Stimulated activated CD8-positive, alpha-beta memory T cell treated with anti-CD3 and anti-CD28 coated beads, Interleukin-12 subunit alpha, Interleukin-12 subunit beta, amount 100 ng/mL, for 24 hours (primary cell): ENCODE data around the gene PBX4.

ENCODE experiments used
- DNase-seq: peaks from one replicate; pipeline ENCODE4 v3.0.0-alpha.2; 2020; ENCODE audit errors: extremely low read depth

PBX4 gene

DNA sequence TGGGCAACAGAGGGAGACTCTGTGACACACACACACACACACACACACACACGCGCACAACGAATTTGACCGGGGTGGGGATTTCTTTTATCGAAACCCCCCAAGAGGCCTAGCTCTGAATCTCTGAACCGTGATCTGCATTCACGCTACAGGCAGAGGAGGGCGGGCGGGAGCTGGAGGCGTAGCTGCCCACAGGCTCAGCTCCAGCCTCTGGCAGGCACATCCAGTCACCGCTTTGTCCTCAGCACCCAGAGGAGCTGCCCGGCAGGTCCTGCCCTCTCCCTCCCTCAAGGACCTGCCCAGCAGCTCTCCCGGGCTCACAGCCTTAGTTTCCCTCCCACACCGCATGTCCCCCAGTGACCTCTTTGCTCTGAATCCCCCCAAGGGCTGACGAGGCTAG is 60.4 kb downstream of the PBX4 start:
- DNase-seq, result no peak

DNA sequence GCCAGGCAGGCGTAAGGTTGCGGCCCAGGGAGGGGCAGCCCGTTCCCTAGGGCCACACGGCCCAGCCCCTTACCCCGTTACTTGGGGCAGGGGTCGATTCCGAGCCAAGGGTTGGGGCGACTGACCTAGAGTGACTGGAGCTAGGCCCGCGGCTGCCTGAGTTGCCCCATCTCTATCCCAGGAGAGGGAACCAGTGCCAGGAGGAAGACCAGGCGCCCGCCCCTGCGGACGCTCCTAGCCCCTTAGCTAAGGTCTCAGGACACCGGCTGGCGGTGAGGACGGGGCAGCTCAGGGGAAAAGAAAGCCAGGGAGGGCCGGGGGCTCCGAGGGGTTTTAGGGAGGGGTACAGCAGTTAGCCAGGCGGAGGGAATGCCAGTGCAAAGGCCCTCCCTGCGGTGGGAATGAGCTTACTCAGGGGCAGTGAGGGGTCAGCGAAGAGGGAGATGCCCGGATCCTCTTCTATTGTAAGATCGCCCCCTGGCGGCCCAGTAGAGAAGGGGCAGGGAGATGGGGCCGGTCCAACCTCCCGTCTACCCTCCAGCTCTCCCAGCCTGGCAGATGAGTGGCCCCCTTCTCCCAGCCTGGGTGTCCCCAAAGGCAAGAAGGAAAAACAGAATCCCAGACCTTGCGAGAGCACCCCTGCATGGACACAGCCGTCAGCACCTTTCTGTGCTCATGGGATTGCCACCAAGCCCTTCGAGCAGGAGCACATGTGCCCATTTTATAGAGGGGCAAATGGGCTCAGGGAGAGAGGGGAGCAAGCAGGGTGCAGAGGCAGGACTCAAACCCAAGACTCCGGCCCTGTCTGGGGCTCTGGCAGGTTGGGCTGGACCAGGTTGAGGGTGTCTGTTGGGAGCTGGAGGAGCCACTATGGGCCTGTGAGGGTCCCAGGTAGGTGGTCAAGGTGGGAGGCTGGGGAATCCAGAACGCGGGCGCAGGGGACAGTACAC is 64.1 kb downstream of the PBX4 start:
- DNase-seq, result peak; percentile 36

GRCh38 chr19:19553670-19554069 is 64.8 kb downstream of the PBX4 start:
- DNase-seq, result no peak

- no peak for DNase-seq
Observed at GRCh38 chr19:19552798-19553197, 65.7 kb downstream of the PBX4 start.

DNA sequence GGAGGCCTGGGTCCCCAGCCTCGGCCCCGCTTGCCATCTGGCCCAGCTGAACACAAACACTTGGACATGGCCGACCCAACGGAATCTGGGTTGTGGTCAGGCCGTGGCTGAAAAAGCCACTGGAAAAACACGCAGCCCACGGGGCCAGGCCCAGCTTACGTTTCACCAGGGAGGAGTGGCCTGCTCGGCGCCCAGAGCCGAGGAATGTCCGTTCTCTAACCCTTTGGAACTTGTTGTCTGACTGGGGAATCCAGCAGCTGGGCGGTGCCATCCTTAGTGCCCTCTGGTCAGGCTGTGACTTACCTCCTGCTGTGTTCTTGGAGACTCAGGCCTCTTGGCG is 66.7 kb downstream of the PBX4 start:
- no peak for DNase-seq

DNA sequence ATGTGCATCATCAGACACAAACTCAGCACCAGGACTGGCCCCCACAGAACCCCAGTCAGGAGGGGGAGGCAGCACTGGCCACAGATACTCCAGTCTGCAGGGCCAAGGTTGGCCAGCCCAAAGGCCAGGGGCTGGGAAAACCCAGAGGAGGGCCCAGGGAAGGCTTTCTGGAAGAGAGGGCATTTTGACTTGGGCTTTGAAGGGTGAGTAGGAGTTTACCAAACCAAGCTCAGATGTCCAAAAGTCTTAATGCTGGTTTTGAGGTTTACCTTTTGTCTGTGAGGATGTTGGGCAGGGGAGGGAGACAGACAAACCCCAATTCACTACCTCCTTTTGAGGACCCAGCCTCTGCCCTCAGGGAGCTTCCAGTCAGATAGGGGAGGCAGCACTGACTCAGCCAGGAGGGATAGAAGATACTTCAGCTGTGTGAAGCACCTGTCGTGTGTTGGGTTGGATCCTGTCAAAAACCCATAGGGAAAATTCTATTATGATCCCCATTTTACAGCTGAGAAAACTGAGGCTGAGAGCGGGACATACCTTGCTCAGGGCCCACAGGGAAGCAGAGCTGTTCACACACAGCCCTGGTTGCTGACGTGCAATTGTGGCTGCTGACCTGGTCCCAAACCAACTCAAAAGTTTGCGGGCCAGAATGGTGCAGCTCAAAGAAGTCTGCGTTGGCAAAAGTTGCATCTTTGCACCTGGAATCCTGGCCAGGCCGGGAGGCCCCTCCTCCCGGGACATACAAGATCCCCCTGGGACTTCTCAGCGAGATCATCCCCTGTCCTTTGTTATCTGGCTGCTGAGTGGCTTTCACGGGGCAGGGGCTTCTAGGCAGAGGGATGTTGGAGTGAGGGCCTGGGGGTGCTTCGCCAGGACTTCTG is 67.3 kb downstream of the PBX4 start:
- no peak for DNase-seq

DNA sequence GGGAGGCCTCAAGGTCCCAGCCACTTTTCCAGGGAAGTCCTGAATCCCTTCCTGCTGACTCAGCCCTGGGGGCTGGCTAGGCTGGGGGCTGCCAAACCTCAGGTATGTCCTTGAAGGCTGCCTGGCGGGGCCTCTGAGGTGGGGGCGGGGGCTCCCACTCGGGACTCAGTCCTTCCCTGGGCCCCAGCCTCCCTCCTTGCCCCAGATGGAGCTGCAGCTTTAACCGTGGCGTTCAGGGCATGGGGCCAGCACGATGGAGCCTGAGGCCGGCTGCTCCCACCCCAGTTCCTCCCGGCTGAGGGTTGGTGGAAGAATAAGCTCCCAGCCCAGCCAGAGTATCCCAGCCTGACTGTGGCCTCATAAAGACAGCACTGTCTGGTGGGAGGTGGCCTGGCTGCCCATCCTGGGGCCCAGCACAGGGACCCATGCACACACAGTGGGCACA is 68.0 kb downstream of the PBX4 start:
- no peak for DNase-seq

DNA sequence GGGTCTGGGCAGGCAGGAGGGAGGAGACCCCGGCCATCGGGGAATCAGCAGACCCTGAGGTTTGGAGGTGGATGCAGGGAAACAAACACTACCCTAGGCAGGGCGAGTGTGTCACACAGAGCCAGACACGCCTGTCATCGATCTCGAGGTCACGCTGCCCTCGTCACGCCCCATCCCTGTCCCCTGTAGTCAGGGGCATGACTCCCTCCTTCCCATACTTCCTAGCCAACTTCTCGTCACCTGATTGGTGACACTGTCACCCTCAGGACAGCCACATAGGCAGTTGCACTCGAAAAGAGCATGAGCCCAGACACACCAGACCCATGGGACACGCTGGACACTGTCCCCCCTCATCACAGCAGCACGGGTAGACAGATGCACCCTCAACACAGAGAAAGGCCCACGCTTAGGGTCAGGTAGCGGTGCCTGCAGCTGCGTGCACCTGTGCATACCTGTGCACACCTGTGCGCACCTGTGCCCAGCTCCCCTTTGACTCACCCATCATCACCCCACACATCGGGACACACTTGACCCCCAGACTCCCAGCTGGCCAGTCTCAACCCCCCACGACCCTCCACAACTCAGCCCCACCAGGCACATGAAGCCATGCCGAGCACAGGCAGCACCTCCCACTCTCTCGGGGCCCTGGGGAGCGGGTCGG is 68.6 kb downstream of the PBX4 start:
- no peak for DNase-seq

DNA sequence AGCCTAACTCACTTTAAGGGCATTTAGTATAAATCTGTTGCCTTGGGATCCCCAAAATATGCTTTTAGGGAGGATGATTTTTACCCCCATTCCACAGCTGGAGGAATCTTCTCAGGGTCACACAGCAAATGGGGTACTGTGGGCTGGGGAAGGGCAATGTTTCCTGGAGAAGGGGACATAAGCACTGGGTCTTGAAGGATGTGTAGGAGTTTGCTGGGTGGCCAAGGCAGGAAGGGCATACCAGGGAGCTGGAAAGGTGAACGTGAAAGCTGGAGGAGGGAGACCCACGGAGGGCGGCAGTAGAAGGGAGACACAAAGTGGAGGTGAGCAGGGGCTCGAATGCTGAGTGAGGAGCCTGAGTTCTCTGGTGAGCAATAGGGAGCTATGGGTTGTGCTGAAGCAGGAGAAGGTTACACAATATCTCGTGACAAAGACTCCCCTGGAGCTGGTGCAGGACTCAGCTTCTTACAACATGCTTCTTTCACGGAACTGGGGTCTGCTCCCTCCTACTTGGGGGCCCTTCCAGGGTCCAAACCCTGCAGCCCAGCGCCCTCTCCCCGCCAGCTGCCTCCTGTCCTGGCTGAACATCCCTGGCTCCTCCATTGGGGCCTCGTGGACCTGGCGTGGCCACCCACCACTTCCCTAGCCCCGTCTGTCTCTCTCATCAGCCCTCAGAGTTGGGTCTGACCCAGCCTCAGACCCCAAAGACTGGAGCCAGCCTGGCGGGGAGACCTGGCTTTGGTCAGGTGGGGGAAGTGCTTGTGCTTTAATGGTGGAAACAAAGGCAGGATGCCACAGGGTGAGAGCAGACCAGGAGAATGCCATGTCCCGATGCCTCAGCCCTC is 69.3 kb downstream of the PBX4 start:
- no peak for DNase-seq

DNA sequence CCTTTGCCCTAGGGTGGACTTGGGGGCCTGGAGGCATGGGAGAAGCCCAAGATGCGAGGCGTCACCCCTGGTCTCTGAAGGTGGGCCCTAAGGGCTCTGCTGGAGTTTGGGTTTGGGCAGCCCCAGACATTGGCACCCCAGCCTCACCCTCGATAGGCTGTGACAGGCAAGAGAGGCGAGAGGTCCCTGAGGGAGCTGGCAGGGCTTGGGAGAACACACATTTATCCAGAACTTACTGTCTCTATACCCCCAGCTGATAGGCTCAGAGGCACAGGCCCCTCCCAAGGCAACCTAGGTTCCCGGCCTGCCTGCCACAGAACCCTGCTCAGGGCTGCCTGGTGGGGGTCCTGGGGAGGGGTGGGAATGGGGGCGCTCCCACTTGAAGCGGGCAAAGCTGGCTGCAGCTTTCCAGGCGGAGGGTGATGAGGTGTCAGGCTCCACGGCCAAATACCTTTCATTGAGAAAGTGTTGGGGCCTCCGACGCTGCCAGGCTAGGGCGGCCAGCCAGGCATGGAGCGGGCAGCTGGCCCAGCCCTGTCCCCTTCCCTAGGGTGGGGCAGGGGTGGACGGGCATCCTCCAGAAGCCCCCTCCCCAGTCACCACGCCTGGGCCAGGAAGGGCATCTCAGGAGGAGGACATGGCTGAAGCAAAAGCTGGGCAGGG is 70.7 kb downstream of the PBX4 start:
- DNase-seq, result no peak

DNA sequence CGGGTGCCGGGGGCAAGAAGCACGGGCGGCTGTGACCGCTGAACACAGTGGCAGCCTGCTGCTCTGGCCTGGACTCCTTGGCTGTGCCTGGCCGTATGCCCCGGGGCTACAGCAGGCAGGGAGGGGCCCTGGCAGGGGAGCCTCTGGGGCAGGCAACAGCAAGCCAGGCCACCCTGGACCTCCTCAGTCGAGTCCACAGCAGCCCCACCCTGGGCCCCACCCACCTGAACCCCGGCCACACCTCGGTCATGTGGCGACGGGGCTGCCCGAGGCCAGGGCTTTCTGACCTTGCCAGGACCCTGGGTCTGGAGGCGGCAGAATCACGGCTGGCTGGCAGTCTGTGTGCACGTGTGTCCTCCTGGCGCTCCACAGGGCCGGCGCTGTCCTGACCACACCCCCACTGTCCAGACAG is 71.7 kb downstream of the PBX4 start:
- no peak for DNase-seq

DNA sequence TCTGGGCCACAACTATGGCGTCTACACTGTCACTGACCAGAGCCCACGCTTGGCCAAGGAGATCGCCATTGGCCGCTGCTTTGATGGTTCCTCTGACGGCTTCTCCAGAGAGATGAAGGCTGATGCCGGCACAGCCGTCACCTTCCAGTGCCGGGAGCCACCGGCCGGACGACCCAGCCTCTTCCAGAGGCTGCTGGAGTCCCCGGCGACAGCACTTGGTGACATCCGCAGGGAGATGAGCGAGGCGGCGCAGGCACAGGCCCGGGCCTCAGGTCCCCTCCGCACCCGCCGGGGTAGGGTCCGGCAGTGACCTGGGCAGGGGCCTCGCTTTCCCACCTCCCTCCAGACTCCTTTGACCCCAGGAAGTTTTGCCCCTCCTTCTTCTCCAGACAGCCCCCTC is 72.8 kb downstream of the PBX4 start:
- DNase-seq, result no peak

DNA sequence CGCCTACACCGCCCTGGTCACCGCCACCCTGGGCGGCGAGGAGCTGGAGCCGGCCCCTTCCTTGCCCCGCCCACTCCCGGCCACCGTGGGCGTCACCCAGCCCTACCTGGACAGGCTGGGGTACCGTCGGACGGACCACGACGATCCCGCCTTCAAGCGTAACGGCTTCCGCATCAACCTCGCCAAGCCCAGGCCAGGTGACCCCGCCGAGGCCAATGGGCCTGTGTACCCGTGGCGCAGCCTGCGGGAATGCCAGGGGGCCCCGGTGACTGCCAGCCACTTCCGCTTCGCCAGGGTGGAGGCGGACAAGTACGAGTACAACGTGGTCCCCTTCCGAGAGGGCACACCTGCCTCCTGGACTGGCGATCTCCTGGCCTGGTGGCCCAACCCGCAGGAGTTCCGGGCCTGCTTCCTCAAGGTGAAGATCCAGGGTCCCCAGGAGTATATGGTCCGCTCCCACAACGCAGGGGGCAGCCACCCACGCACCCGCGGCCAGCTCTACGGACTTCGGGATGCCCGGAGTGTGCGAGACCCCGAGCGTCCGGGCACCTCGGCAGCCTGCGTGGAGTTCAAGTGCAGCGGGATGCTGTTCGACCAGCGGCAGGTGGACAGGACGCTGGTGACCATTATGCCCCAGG is 73.4 kb downstream of the PBX4 start:
- no peak for DNase-seq

- DNase-seq, result no peak
Observed at GRCh38 chr19:19544257-19544953, 74.1 kb downstream of the PBX4 start.

DNA sequence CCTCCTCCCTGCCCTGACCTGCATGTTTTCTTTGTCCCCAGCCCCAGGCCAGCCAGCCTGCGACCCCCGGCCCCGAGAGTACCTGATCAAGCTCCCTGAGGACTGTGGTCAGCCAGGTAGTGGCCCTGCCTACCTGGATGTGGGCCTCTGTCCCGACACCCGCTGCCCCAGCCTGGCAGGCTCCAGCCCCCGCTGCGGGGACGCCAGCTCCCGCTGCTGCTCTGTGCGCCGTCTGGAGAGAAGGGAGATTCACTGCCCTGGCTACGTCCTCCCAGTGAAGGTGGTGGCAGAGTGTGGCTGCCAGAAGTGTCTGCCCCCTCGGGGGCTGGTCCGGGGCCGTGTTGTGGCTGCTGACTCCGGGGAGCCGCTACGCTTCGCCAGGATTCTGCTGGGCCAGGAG is 74.8 kb downstream of the PBX4 start:
- no peak for DNase-seq

DNA sequence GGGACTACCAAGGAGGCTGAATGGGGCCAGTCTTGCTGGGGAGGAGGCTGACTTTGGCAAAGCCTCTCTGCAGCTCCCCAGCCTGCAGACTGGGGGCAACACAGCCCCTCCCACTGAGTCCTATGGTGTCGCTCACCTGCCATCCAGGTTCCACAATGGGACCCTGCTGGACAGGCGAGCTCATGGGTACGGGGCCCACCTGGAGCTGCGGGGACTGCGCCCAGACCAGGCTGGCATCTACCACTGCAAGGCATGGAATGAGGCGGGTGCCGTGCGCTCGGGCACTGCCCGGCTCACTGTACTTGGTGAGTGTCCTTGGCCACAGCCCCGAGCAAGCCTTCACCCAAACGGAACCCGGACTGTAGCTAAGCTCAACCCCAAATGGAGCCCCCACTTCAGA is 75.4 kb downstream of the PBX4 start:
- no peak for DNase-seq

DNA sequence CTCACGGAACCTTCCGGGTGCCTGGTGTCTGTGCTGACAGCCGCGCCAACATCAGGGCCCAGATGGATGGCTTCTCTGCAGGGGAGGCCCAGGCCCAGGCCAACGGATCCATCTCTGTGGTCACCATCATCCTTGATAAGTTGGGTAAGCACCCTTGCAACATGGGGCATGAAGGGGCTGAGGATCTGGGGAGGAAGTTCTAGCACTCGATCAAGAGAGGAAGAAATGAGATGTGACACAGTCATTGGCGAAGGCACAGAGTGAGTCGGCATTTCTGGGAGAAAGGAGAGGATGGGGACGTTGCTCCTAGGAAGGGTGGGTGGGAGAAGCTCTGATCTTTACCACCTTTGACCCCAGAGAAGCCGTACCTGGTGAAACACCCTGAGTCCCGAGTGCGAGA is 76.0 kb downstream of the PBX4 start:
- no peak for DNase-seq

DNA sequence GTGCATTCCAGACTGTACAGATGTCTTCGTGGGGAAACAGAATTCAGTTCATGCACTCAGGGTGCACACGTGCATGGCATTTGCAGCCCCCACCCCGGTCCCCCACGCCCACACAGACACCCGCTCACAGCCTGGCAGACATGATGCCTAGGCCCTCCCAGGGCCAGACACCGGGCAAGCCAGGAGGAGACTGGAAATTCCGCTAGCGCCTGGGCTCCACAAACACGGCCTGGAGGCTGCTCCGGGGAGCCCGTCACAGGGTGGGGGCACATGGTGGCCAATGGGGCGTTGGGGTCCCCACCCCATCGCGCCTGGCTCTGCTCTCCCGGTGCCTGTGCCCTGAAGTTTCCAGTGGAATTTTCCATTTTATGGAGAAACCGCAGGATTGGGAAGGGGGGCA is 76.9 kb downstream of the PBX4 start:
- DNase-seq, result no peak

DNA sequence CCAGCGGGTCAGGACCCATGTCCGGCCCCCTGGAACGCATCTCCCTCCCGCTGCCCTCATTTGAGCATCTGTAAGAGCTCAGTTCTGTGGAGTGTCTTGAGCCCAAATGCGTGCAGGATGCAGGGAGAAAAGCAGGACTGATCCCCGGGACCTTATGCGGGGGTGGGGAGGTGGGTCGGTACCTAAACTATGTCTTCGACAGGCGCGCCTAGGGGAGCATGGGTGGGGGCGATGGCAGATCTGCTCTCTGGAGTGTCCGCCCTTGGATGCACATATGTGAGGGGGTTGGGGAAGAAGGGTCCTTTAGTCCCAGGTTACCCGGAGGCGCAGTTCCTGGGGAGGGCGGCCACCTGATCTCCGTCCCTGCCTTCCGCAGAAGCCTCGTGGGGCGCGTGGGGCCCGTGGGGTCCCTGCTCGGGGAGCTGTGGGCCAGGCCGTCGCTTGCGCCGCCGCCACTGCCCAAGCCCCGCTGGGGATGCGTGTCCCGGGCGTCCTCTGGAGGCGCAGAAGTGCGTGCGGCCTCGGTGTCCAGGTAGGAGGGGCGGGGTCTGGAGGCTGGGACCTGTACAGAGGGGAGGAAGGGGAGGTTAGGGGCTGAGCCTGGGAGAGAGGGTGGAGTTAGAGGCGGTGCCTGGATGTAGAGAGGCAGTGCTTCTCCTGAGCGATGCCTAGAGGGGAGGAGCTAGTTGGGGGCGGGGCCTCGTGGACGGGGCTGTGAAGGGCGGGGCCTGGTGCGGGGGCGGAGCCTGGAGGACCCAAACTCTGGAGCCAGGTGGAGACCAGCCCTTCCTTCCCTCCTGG is 77.6 kb downstream of the PBX4 start:
- DNase-seq, result peak; percentile 51
